ENCODE data around the gene MAST1.
A peak's percentile ranks its signal among the peaks of the same experiment; 100 is the strongest.
"Not testable (repeated sequence)": the region's sequence is repeated elsewhere in the genome, so short reads cannot be mapped to it uniquely, and the experiment has no call there.

The MAST1 gene

DNA sequence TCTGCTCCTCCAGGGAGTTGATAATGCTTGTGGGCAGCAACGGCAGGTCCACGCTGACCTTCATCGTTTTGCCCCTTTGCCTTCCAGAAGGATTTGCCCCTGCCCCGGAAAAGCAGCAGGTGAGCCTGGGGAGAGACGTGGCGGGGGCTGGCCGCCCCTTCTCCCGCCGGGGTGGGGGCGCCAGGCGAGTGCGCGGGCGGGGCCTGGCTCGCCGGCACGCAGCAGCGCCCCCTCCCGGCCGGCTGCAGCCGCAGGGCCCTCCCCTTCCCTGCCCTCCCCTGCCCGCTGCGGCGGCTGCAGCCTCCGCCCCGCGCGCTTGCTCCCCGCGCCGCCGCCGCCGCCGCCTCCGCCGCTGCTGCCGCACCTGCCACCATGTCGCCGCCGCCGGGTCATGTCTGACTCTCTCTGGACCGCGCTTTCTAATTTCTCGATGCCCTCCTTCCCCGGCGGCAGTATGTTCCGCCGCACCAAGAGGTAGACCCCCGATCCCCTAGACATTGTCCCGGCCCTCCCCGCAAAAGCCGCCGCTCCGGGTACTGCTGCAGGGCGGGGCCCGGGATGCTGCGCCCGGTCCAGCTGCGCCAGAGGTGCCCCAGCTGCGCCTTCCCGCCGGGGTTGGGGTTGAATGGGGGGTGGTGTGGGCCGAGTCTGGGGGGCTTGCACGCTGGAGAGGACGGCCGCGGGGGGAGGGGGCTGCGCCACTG lies at the start of gene MAST1:
MAST1 (plus strand) TSS at position 334 of the 704 bp plus-strand sequence; CDS start at position 392, 58 bp downstream.
- peak; percentile 49 for DNase-seq (ENCODE audit: low spot score)

- no peak for DNase-seq (ENCODE audit: low spot score)
Measured at GRCh38 chr19:12788682-12789097, 49.6 kb upstream of the MAST1 start.

DNA sequence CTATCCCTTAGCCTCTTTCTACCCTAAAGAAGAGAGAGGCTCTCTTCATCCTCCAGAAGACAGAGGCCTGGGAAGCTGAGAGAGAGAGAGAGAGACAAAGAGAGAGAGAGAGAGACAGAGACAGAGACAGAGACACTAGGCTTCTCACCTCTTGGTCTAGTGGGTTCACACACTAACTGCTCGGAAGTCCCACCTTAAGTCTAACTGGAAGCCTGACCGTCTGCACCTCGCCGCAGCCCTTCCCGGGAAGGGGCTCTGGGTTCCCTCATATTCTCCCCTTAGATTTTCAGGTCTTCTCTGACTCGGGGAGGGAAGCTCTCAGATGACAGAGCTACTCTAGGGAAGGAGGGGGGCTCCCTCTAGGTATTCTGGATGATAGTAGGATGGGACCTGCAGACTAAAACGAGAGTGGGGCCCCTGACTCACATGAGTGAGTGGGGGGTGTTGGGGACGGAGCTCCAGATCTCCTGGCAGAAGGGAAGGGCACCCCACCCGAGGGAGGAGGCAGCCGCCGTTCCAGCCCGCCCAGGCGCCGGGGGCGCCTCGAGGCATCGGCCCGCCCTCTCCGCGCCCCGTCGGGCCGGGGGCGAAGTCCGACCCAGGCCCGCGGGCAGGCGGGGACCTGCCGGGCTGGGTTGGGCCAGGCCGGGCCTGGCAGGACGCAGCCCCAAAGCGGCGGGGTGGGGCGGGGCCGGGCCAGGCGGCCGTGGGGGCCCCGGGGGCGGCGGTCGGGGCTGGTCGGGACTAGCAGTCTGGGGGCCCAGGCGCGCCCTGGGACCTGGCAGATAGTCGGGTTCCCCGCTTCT lies 49.0 kb upstream of the MAST1 start:
- DNase-seq (ENCODE audit: low spot score), result no peak

GRCh38 chr19:12789904-12790619 lies 48.3 kb upstream of the MAST1 start:
- DNase-seq (ENCODE audit: low spot score), result peak; percentile 96

DNA sequence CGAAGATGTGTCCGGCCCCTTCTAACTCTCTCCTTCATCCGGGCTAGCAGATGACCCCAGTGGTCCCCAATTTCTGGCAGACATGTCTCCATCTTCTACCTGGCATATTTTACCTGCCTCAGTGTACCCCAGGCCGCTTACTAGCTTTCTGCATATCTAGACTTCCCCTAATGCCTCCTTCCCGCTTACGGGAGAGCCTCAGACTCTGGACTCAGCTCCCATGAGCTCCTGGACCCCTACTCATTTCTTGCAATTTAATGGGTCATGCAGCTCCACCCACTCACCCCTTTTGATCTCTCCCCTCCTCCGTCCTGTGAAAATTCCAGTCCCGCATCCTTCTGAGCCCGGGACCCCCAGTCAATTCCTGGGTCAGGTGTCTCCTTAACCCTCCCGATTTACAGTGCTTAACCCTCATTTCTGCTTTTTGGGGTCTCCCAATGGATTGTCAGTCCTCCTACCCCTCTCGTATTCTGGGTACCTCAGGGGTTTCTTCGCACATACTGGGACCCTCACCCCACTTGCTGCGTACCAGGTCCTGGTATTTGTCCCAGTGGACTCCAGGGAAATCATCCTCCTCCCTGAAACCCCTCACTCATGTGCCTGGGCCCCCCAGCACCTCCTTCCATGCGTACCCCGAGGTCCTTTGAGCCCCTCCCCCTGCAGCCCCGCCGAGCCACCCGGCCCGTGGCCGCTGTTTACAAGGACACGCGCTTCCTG lies 47.5 kb upstream of the MAST1 start:
- DNase-seq (ENCODE audit: low spot score), result no peak

DNA sequence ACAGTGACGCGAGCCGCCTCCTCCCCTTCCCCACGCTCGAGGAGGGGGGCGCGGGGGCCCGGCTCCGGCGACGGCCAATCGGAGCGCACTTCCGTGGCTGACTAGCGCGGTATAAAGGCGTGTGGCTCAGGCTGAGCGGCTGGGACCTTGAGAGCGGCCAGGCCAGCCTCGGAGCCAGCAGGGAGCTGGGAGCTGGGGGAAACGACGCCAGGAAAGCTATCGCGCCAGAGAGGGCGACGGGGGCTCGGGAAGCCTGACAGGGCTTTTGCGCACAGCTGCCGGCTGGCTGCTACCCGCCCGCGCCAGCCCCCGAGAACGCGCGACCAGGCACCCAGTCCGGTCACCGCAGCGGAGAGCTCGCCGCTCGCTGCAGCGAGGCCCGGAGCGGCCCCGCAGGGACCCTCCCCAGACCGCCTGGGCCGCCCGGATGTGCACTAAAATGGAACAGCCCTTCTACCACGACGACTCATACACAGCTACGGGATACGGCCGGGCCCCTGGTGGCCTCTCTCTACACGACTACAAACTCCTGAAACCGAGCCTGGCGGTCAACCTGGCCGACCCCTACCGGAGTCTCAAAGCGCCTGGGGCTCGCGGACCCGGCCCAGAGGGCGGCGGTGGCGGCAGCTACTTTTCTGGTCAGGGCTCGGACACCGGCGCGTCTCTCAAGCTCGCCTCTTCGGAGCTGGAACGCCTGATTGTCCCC lies 46.8 kb upstream of the MAST1 start, which contains the start of gene JUNB:
JUNB (plus strand) TSS at position 142 of the 706 bp plus-strand sequence; CDS start at position 428, 286 bp downstream.
- DNase-seq (ENCODE audit: low spot score), result peak; percentile 93

DNA sequence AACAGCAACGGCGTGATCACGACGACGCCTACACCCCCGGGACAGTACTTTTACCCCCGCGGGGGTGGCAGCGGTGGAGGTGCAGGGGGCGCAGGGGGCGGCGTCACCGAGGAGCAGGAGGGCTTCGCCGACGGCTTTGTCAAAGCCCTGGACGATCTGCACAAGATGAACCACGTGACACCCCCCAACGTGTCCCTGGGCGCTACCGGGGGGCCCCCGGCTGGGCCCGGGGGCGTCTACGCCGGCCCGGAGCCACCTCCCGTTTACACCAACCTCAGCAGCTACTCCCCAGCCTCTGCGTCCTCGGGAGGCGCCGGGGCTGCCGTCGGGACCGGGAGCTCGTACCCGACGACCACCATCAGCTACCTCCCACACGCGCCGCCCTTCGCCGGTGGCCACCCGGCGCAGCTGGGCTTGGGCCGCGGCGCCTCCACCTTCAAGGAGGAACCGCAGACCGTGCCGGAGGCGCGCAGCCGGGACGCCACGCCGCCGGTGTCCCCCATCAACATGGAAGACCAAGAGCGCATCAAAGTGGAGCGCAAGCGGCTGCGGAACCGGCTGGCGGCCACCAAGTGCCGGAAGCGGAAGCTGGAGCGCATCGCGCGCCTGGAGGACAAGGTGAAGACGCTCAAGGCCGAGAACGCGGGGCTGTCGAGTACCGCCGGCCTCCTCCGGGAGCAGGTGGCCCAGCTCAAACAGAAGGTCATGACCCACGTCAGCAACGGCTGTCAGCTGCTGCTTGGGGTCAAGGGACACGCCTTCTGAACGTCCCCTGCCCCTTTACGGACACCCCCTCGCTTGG lies 46.1 kb upstream of the MAST1 start:
- DNase-seq (ENCODE audit: low spot score), result peak; percentile 87

- no peak for DNase-seq (ENCODE audit: low spot score)
Measured at GRCh38 chr19:12792853-12793289, 45.4 kb upstream of the MAST1 start.

GRCh38 chr19:12793290-12794195 lies 44.8 kb upstream of the MAST1 start:
- peak; percentile 94 for DNase-seq (ENCODE audit: low spot score)

- no peak for DNase-seq (ENCODE audit: low spot score)
Measured at GRCh38 chr19:12794196-12794941, 43.9 kb upstream of the MAST1 start.

- DNase-seq (ENCODE audit: low spot score), result no peak
Measured at GRCh38 chr19:12794971-12795381, 43.3 kb upstream of the MAST1 start.

GRCh38 chr19:12796146-12797071 lies 41.9 kb upstream of the MAST1 start:
- peak; percentile 86 for DNase-seq (ENCODE audit: low spot score)

GRCh38 chr19:12797141-12797587 lies 41.2 kb upstream of the MAST1 start:
- no peak for DNase-seq (ENCODE audit: low spot score)

DNA sequence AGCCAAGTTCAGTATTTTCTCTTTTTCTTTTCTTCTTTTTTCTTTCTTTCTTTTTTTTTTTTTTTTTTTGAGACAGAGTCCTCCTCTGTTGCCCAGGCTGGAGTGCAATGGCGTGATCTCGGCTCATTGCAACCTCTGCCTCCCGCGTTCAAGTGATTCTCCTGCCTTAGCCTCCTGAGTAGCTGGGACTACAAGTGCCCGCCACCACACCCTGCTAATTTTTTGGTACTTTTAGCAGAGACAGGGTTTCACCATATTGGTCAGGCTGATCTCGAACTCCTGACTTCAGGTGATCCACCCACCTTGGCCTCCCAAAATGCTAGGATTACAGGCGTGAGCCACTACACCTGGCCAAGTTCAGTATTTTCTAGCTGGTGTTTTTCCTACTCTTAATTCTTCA lies 40.7 kb upstream of the MAST1 start:
- not testable (repeated sequence) for DNase-seq (ENCODE audit: low spot score)

GRCh38 chr19:12799742-12800465 lies 38.4 kb upstream of the MAST1 start:
- no peak for DNase-seq (ENCODE audit: low spot score)

GRCh38 chr19:12800466-12800770 lies 37.9 kb upstream of the MAST1 start:
- DNase-seq (ENCODE audit: low spot score), result no peak

Measured in RKO (cell line).